ENCODE data around the gene XK. TPM values are rescaled to one million over a fixed set of nuclear protein-coding genes. Genes with fewer than 3 reads are reported as not detected.

Gene XK
- total RNA-seq, 1 experiment from 2014 or later = 1.1 TPM

GRCh38 chrX:37752281-37752680, 66.7 kb downstream of the XK start (continued):
- TF ChIP-seq ERG (CRISPR knock-in tag; IDR thresholded peaks at IDR 0.05) = no peak
- TF ChIP-seq NFYB (CRISPR knock-in tag; conservative IDR thresholded peaks at IDR 0.05; ENCODE audit: low read depth) = no peak
- TF ChIP-seq ZNF281 (CRISPR knock-in tag; IDR thresholded peaks at IDR 0.05) = no peak
- TF ChIP-seq FOXP4 (CRISPR knock-in tag; IDR thresholded peaks at IDR 0.05) = no peak
- TF ChIP-seq SP1 (CRISPR knock-in tag; conservative IDR thresholded peaks at IDR 0.05) = no peak
- no peak for TF ChIP-seq GABPB1 (CRISPR knock-in tag; IDR thresholded peaks at IDR 0.05)
- TF ChIP-seq HMGA2 (CRISPR knock-in tag; IDR thresholded peaks at IDR 0.05) = no peak
- no peak for TF ChIP-seq PRRX2 (CRISPR knock-in tag; IDR thresholded peaks at IDR 0.05)
- TF ChIP-seq E2F5 (CRISPR knock-in tag; IDR thresholded peaks at IDR 0.05) = no peak
- no peak for TF ChIP-seq MLX (CRISPR knock-in tag; IDR thresholded peaks at IDR 0.05)

GRCh38 chrX:37752936-37753335, 67.3 kb downstream of the XK start:
- DNase-seq (ENCODE audit: low spot score) (no peak), ATAC-seq (no peak)
- Mint-ChIP-seq H3K4me3 (no peak overlapping the region), H3K36me3 (no peaks in the 10 kb centered on the region), H3K9me3 (no peaks in the 10 kb centered on the region), H3K27me3 (ENCODE audit: low read depth) (no peaks in the 10 kb centered on the region; the same call in 1 of the 2 replicates), H3K4me1 (no peaks in the 10 kb centered on the region), H3K27ac (no peak overlapping the region)
- no peak for TF ChIP-seq NFE2L1 (CRISPR knock-in tag; IDR thresholded peaks at IDR 0.05)
- TF ChIP-seq ZBTB43 (CRISPR knock-in tag; IDR thresholded peaks at IDR 0.05) = no peak
- TF ChIP-seq CDX4 (CRISPR knock-in tag; IDR thresholded peaks at IDR 0.05; ENCODE audit: borderline replicate concordance) = no peak
- TF ChIP-seq RORB (CRISPR knock-in tag; IDR thresholded peaks at IDR 0.05) = no peak
- TF ChIP-seq MYBL2 (CRISPR knock-in tag; IDR thresholded peaks at IDR 0.05) = no peak
- TF ChIP-seq ZNF425 (CRISPR knock-in tag; conservative IDR thresholded peaks at IDR 0.05) = no peak
- CTCF ChIA-PET = no interaction called here
- POLR2A ChIA-PET = no interaction called here

All from WTC11 (cell line).